ENCODE measurements around the gene ZNF438. TPM values are rescaled to one million over a fixed set of nuclear protein-coding genes. Genes with fewer than 3 reads are reported as not detected.
A peak's percentile ranks its signal among the peaks of the same experiment; 100 is the strongest.

The ZNF438 gene
- total and polyA plus RNA-seq, 2 donors (not counting 1 experiment from before 2014, with no cell fraction given), result 4.7 to 6.6 TPM

DNA sequence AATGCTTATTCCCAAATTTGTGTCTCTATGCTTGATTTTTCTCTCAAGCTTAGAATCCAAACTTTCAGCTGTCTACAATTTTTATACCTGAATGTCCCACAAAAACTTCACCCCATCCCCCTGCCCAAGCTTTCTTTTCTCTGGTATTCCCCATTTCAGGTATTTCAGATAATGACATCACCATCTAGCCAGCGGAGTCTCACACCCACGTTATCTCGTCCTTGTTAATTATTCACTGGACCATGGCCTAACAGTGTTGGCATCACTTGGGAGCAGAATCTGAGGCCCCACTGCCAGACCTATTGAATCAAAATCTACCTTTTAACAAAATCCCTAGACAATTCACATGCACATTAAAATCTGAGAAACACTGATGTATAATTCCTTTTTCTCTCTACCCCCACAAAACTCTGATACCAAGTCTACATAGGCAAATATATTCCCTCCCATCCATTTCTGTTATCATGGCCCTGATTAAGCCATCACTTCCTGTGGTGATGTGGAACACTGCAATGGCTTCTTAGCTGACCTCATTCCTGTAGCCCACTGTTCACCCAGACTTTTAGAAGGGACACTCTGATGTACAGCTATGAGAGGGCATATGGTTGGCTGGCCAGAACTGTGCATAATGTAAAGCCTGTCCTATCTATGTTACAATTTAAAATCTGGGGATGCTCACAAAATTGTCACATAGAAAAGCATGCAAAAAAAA, 31.4 kb downstream of the ZNF438 start:
- H3K4me2 ChIP-seq (ENCODE audit: extremely low read depth, insufficient read depth, low read length), result no peak overlapping the region
- H4K20me1 ChIP-seq (ENCODE audit: control insufficient read depth, extremely low read depth, insufficient read depth, low read length), result no peaks in the 10 kb centered on the region
- H3K27ac ChIP-seq (ENCODE audit: insufficient read depth, low read length), result no peak overlapping the region
- H3K79me2 ChIP-seq (ENCODE audit: control insufficient read depth, insufficient read depth, low read length), result peaks cover 3% of the 10 kb centered on the region
- no peak for DNase-seq (ENCODE audit: low read depth in 2 of 2)
- TF ChIP-seq, protein P1, sequence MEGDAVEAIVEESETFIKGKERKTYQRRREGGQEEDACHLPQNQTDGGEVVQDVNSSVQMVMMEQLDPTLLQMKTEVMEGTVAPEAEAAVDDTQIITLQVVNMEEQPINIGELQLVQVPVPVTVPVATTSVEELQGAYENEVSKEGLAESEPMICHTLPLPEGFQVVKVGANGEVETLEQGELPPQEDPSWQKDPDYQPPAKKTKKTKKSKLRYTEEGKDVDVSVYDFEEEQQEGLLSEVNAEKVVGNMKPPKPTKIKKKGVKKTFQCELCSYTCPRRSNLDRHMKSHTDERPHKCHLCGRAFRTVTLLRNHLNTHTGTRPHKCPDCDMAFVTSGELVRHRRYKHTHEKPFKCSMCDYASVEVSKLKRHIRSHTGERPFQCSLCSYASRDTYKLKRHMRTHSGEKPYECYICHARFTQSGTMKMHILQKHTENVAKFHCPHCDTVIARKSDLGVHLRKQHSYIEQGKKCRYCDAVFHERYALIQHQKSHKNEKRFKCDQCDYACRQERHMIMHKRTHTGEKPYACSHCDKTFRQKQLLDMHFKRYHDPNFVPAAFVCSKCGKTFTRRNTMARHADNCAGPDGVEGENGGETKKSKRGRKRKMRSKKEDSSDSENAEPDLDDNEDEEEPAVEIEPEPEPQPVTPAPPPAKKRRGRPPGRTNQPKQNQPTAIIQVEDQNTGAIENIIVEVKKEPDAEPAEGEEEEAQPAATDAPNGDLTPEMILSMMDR (conservative IDR thresholded peaks at IDR 0.05 in 1 of 2, IDR thresholded peaks at IDR 0.05 in 1 of 2; ENCODE audit: low read depth in 1 of 2, low read length in 2 of 2), result no peak
- TF ChIP-seq EZH2 (IDR thresholded peaks at IDR 0.05; ENCODE audit: low read length, missing control alignments), result no peak
- H3K27me3 ChIP-seq (ENCODE audit: control insufficient read depth, insufficient read depth, low read length), result no peaks in the 10 kb centered on the region
- no peak overlapping the region for H3K9ac ChIP-seq (ENCODE audit: insufficient read depth, low read length)
- peaks cover 9% of the 10 kb centered on the region for H3K4me1 ChIP-seq (ENCODE audit: control insufficient read depth, extremely low read depth, insufficient read depth, low read length)
- H3K4me3 ChIP-seq (replicated peaks in 1 of 4; ENCODE audit: control extremely low read depth in 1 of 4, insufficient read depth in 1 of 4, low read depth in 3 of 4, low read length in 4 of 4), result no peak overlapping the region
- no peaks in the 10 kb centered on the region for H3K9me3 ChIP-seq (ENCODE audit: control insufficient read depth, insufficient read depth, low read depth, low read length)
- H2AFZ ChIP-seq (ENCODE audit: low read length), result no peak overlapping the region
- H3K36me3 ChIP-seq (ENCODE audit: control insufficient read depth, insufficient read depth, low read length), result no peaks in the 10 kb centered on the region

DNA sequence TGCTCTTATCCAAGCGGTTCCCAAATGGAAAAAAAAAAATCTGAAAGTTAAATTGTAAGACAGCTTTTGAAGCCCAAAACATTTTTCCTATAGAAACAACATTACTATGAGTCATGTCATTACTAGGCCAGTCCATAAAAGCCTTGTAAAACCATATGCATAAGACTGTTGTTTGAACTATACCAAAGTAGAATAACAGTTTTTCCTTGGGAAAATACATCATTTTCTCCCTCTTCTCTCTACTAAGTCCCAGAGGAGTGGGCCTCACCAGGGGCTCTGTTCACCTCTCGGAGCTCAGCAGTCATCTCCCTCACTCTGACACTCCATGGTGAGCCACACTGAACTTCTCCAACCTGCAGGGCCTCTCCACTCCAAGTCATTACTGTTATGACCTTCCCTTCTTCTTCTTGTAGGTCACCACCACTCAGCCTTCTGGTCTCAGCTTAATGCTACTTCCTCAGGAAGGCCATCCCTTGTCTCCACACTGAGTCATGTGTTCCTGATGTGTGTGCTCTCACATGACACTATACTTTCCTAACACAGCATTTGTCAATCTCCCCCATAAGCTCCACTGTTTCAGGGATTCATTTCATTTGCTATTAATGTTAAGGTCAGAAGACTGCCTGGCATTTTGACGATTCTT, 32.5 kb downstream of the ZNF438 start:
- Histone ChIP-seq H3K4me1 (ENCODE audit: control insufficient read depth, extremely low read depth, insufficient read depth, low read length) (peaks cover 5% of the 10 kb centered on the region), H3K9ac (ENCODE audit: insufficient read depth, low read length) (no peak overlapping the region), H3K9me3 (ENCODE audit: control insufficient read depth, insufficient read depth, low read depth, low read length) (no peaks in the 10 kb centered on the region), H3K79me2 (ENCODE audit: control insufficient read depth, insufficient read depth, low read length) (peaks cover 3% of the 10 kb centered on the region), H3K4me3 (replicated peaks in 1 of 4; ENCODE audit: control extremely low read depth in 1 of 4, insufficient read depth in 1 of 4, low read depth in 3 of 4, low read length in 4 of 4) (peak overlapping the region in 3 of 4 experiments; percentile 25 to 57 (median 36)), H4K20me1 (ENCODE audit: control insufficient read depth, extremely low read depth, insufficient read depth, low read length) (no peaks in the 10 kb centered on the region), H3K4me2 (ENCODE audit: extremely low read depth, insufficient read depth, low read length) (peak overlapping the region; percentile 84), H3K27me3 (ENCODE audit: control insufficient read depth, insufficient read depth, low read length) (no peaks in the 10 kb centered on the region), H3K36me3 (ENCODE audit: control insufficient read depth, insufficient read depth, low read length) (no peaks in the 10 kb centered on the region), H3K27ac (ENCODE audit: insufficient read depth, low read length) (peak overlapping the region; percentile 77), H2AFZ (ENCODE audit: low read length) (peak overlapping the region; percentile 74)
- DNase-seq (ENCODE audit: low read depth in 2 of 2), result peak in 1 of 2 donors; percentile 77
- TF ChIP-seq EZH2 (IDR thresholded peaks at IDR 0.05; ENCODE audit: low read length, missing control alignments), result no peak
- TF ChIP-seq, protein P1 (conservative IDR thresholded peaks at IDR 0.05 in 1 of 2, IDR thresholded peaks at IDR 0.05 in 1 of 2; ENCODE audit: low read depth in 1 of 2, low read length in 2 of 2), result no peak

DNA sequence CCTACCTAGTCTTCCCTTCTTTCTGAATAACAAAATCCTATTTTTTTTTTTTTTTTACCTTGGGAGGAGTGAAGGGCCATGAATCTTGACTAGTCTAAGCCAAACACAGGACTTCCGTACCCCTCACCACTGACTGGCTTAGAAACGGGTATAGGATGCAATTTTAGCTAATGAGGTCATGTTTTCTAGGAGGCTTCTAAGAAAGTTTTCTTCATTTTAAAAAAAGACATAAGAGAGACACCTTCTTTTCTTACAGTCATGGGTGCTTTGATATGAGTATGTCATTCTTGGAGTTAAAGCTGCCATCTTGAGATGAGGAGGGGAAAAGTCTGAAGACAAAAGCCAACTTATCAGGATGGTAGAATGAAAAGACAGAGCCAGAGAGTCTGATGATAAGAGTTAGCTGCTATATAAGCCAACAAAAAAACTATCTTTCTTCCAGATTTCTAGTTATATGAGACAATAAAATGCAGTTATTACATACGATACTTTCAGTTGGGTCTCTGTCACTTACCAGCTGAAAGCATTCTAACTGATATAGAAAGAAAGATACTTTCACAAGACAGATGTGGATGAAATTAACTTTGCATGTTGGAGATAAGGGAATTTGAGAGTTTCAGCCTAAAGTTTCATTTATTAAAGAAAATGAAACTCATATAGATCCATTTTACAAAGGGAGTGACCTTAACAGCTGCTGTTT, 34.0 kb downstream of the ZNF438 start:
- no peak overlapping the region for H2AFZ ChIP-seq (ENCODE audit: low read length)
- peaks cover 3% of the 10 kb centered on the region for H3K79me2 ChIP-seq (ENCODE audit: control insufficient read depth, insufficient read depth, low read length)

More for the DNA sequence above, 34.0 kb downstream of the ZNF438 start:
- TF ChIP-seq, protein P1 (conservative IDR thresholded peaks at IDR 0.05 in 1 of 2, IDR thresholded peaks at IDR 0.05 in 1 of 2; ENCODE audit: low read depth in 1 of 2, low read length in 2 of 2), result no peak
- TF ChIP-seq EZH2 (IDR thresholded peaks at IDR 0.05; ENCODE audit: low read length, missing control alignments), result no peak
- Histone ChIP-seq H3K36me3 (ENCODE audit: control insufficient read depth, insufficient read depth, low read length) (no peaks in the 10 kb centered on the region), H3K27me3 (ENCODE audit: control insufficient read depth, insufficient read depth, low read length) (no peaks in the 10 kb centered on the region), H3K4me2 (ENCODE audit: extremely low read depth, insufficient read depth, low read length) (peak overlapping the region; percentile 1), H4K20me1 (ENCODE audit: control insufficient read depth, extremely low read depth, insufficient read depth, low read length) (no peaks in the 10 kb centered on the region), H3K9me3 (ENCODE audit: control insufficient read depth, insufficient read depth, low read depth, low read length) (no peaks in the 10 kb centered on the region), H3K4me3 (replicated peaks in 1 of 4; ENCODE audit: control extremely low read depth in 1 of 4, insufficient read depth in 1 of 4, low read depth in 3 of 4, low read length in 4 of 4) (no peak overlapping the region), H3K4me1 (ENCODE audit: control insufficient read depth, extremely low read depth, insufficient read depth, low read length) (peaks cover 5% of the 10 kb centered on the region), H3K27ac (ENCODE audit: insufficient read depth, low read length) (no peak overlapping the region), H3K9ac (ENCODE audit: insufficient read depth, low read length) (no peak overlapping the region)
- DNase-seq (ENCODE audit: low read depth in 2 of 2), result no peak
